SK-N-SH treated with all-trans-retinoic acid at 6 μM for 48 hours (cell line): Measurements from ENCODE around the gene SUGCT.
A peak's percentile ranks its signal among the peaks of the same experiment; 100 is the strongest.

Source experiments
- ATAC-seq: fragments of 200-7000 bp; cut with Tn5 transposase; 3 replicates; pipeline ENCODE4 v1.9.1; 2020; ENCODE audit warnings: mild to moderate bottlenecking, moderate library complexity
- ARNTL ChIP-seq: fragments of 450-650 bp; formaldehyde crosslinking; IDR thresholded peaks from 2 replicates; pipeline ENCODE4 v1.5.0; 2020; ENCODE audit warnings: low read depth, mild to moderate bottlenecking, moderate library complexity, borderline replicate concordance
- BACH2 ChIP-seq: fragments of 250-450 bp; sonication (Bioruptor Pico); IDR thresholded peaks from 2 replicates; pipeline ENCODE4 v1.9.0; 2021; ENCODE audit warnings: mild to moderate bottlenecking, borderline replicate concordance
- CREB5 ChIP-seq: fragments of 250-450 bp; sonication (Bioruptor Pico); IDR thresholded peaks from 2 replicates; pipeline ENCODE4 v1.5.1; 2020; ENCODE audit warnings: low read depth, mild to moderate bottlenecking, moderate library complexity
- CSRNP3 ChIP-seq: fragments of 250-450 bp; sonication (Bioruptor Pico); IDR thresholded peaks from 2 replicates; pipeline ENCODE4 v1.5.1; 2021; ENCODE audit warnings: mild to moderate bottlenecking, moderate library complexity
- ESRRG ChIP-seq: fragments of 250-450 bp; sonication (Bioruptor Pico); IDR thresholded peaks from 2 replicates; pipeline ENCODE4 v1.6.1; 2021; ENCODE audit warnings: mild to moderate bottlenecking
- POU6F1 ChIP-seq: fragments of 250-450 bp; sonication (Bioruptor Pico); IDR thresholded peaks from 2 replicates; pipeline ENCODE4 v1.8.0; 2021; ENCODE audit warnings: low read depth, mild to moderate bottlenecking, moderate library complexity, borderline replicate concordance
- RARB ChIP-seq: fragments of 250-450 bp; sonication (Bioruptor Pico); IDR thresholded peaks from 2 replicates; pipeline ENCODE4 v1.8.0; 2021; ENCODE audit warnings: mild to moderate bottlenecking, moderate library complexity
- SNAI2 ChIP-seq: fragments of 250-450 bp; sonication (Bioruptor Pico); IDR thresholded peaks from 2 replicates; pipeline ENCODE4 v1.5.0; 2020; ENCODE audit warnings: mild to moderate bottlenecking, moderate library complexity
- TCF4 ChIP-seq: fragments of 250-450 bp; sonication (Bioruptor Pico); IDR thresholded peaks from 2 replicates; pipeline ENCODE4 v1.8.0; 2021; ENCODE audit warnings: mild to moderate bottlenecking, moderate library complexity, borderline replicate concordance
- TOX ChIP-seq: fragments of 250-450 bp; sonication (Bioruptor Pico); IDR thresholded peaks from 2 replicates; pipeline ENCODE4 v1.8.0; 2021; ENCODE audit warnings: mild to moderate bottlenecking, moderate library complexity, borderline replicate concordance
- TSHZ2 ChIP-seq: fragments of 250-450 bp; sonication (Bioruptor Pico); IDR thresholded peaks from 2 replicates; pipeline ENCODE4 v1.5.0; 2020; ENCODE audit warnings: mild to moderate bottlenecking, moderate library complexity
- ZC3H10 ChIP-seq: fragments of 250-450 bp; sonication (Bioruptor Pico); IDR thresholded peaks from 2 replicates; pipeline ENCODE4 v1.5.1; 2021; ENCODE audit warnings: mild to moderate bottlenecking, moderate library complexity
- ZFP3 ChIP-seq: fragments of 250-450 bp; sonication (Bioruptor Pico); IDR thresholded peaks from 2 replicates; pipeline ENCODE4 v1.5.0; 2020; ENCODE audit warnings: mild to moderate bottlenecking, moderate library complexity
- ZFP30 ChIP-seq: fragments of 450-650 bp; formaldehyde crosslinking; IDR thresholded peaks from 2 replicates; pipeline ENCODE4 v1.5.0; 2022; ENCODE audit warnings: mild to moderate bottlenecking, moderate library complexity
- ZNF565 ChIP-seq: fragments of 450-650 bp; formaldehyde crosslinking; conservative IDR thresholded peaks from 2 replicates; pipeline ENCODE4 v1.5.0; 2020; ENCODE audit warnings: low read depth, mild to moderate bottlenecking, moderate library complexity
- ZNF70 ChIP-seq: fragments of 450-650 bp; formaldehyde crosslinking; IDR thresholded peaks from 2 replicates; pipeline ENCODE4 v1.5.0; 2020; ENCODE audit warnings: mild to moderate bottlenecking, moderate library complexity
- ZNF8 ChIP-seq: fragments of 450-650 bp; formaldehyde crosslinking; IDR thresholded peaks from 2 replicates; pipeline ENCODE4 v1.5.0; 2020; ENCODE audit warnings: mild to moderate bottlenecking, moderate library complexity

The SUGCT gene

GRCh38 chr7:40673285-40673684, 538.5 kb downstream of the SUGCT start:
- peak; percentile 67 for ATAC-seq
- TF ChIP-seq CREB5 (CRISPR knock-in tag) (no peak), POU6F1 (CRISPR knock-in tag) (peak; percentile 36; the same call in 1 of the 2 replicates)
- TF ChIP-seq, all 23 proteins: peak for 1

GRCh38 chr7:40674316-40674715, 539.5 kb downstream of the SUGCT start:
- ATAC-seq = no peak
- no peak for TF ChIP-seq ZC3H10

GRCh38 chr7:40675741-40676140, 540.9 kb downstream of the SUGCT start:
- ATAC-seq = no peak
- TF ChIP-seq RARB (no peak), TSHZ2 (CRISPR knock-in tag) (no peak), ZNF565 (CRISPR knock-in tag) (no peak), TCF4 (CRISPR knock-in tag) (no peak), CREB5 (CRISPR knock-in tag) (no peak), ESRRG (no peak), ZNF8 (CRISPR knock-in tag) (no peak), TOX (CRISPR knock-in tag) (no peak)

- TF ChIP-seq ZFP30 (CRISPR knock-in tag) (no peak), SNAI2 (no peak), POU6F1 (CRISPR knock-in tag) (no peak), ESRRG (no peak), RARB (no peak), ZFP3 (no peak), ZC3H10 (no peak), ZNF70 (no peak), ARNTL (CRISPR knock-in tag) (no peak), ZNF8 (CRISPR knock-in tag) (no peak), CSRNP3 (CRISPR knock-in tag) (no peak), BACH2 (CRISPR knock-in tag) (no peak), TSHZ2 (CRISPR knock-in tag) (no peak)
- ATAC-seq = no peak
Measured at GRCh38 chr7:40676221-40676620, 541.4 kb downstream of the SUGCT start.
